ENCODE measurements around the gene CDAN1.

CDAN1 gene

DNA sequence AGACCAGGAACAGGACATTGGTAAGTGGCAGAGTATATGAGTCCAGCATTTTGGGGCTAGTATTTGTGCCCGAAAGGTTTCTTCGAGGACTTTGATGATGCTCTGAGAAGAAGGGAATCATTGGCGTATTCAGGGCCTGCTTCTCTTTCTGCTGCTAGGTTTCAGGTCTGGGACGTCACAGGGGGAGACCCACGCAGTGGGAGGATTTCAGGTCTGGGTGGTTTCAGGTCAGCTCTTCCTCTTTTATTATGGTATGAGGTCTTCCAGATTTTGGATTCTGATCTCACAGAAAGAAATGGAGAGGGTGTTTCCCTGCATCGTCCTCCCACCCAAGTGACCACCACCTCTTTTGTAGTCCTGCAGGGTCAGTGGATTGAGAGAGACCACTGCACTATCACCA lies 62.5 kb downstream of the CDAN1 start:
- Histone ChIP-seq H3K27me3 (ENCODE audit: insufficient read depth, low read length) (no peaks in the 10 kb centered on the region), H3K36me3 (ENCODE audit: insufficient read depth, low read length) (0 out of 2 replicates have a peak, but pooled peaks cover 8% of the 10 kb centered on the region), H3K79me2 (ENCODE audit: control insufficient read depth, insufficient read depth, low read length, unreplicated experiment) (no peaks in the 10 kb centered on the region), H3K27ac (ENCODE audit: low read depth, low read length) (no peak overlapping the region), H2AFZ (ENCODE audit: low read length, unreplicated experiment) (no peak overlapping the region), H3K4me3 (ENCODE audit: low read depth, low read length) (no peak overlapping the region), H3K4me1 (ENCODE audit: control insufficient read depth, insufficient read depth, low read length, unreplicated experiment) (no peaks in the 10 kb centered on the region)

Data from ACC112 (cell line).